NB4 (cell line): ENCODE results near the gene SPON1.

Experiments
- DNase-seq: peaks from one replicate; pipeline ENCODE4 v3.0.0; 2010; ENCODE audit warnings: low read depth
- H3K4me3 ChIP-seq: one replicate; pipeline ENCODE4 v1.5.1; 2011; ENCODE audit warnings: mild to moderate bottlenecking, low read depth, low read length, moderate library complexity
- MYC ChIP-seq: IDR thresholded peaks from 2 replicates; pipeline ENCODE4 v1.6.1; 2011; ENCODE audit warnings: low read depth, low read length
- POLR2A ChIP-seq: IDR thresholded peaks from 2 replicates; pipeline ENCODE4 v1.6.1; 2011; ENCODE audit warnings: mild to moderate bottlenecking; ENCODE audit not compliant: insufficient read length; ENCODE audit errors: extremely low read depth
- TF ChIP-seq, protein P1 (sequence below): IDR thresholded peaks from 2 replicates; pipeline ENCODE4 v1.6.1; 2011; ENCODE audit warnings: low read depth, low read length
- TF ChIP-seq, protein P2 (sequence below): IDR thresholded peaks from one replicate; pipeline ENCODE4 v1.5.1; 2012; ENCODE audit warnings: low read depth, low read length

The SPON1 gene

DNA sequence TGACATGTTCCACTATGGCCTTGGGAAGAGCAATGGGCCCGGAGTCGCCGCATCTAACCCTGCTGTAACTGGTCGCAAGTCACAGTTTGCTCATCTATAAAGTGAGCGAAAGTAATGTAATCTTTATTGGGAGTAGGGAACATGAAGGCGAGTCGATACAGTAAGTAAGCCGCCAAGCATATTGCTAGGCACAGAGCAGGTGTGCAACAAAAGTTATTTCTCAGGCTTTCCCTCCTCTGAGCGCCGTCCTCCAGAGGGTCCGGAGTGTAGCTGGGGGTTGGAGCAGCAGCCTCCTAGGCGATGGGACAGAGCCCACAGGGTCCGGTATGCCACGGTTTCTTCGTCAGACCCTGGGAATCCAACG is 343 bp upstream of the SPON1 start:
- no peak overlapping the region for H3K4me3 ChIP-seq
- TF ChIP-seq, protein P1, sequence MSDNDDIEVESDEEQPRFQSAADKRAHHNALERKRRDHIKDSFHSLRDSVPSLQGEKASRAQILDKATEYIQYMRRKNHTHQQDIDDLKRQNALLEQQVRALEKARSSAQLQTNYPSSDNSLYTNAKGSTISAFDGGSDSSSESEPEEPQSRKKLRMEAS: no peak
- TF ChIP-seq, protein P2, sequence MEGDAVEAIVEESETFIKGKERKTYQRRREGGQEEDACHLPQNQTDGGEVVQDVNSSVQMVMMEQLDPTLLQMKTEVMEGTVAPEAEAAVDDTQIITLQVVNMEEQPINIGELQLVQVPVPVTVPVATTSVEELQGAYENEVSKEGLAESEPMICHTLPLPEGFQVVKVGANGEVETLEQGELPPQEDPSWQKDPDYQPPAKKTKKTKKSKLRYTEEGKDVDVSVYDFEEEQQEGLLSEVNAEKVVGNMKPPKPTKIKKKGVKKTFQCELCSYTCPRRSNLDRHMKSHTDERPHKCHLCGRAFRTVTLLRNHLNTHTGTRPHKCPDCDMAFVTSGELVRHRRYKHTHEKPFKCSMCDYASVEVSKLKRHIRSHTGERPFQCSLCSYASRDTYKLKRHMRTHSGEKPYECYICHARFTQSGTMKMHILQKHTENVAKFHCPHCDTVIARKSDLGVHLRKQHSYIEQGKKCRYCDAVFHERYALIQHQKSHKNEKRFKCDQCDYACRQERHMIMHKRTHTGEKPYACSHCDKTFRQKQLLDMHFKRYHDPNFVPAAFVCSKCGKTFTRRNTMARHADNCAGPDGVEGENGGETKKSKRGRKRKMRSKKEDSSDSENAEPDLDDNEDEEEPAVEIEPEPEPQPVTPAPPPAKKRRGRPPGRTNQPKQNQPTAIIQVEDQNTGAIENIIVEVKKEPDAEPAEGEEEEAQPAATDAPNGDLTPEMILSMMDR: no peak
- TF ChIP-seq POLR2A: no peak
- TF ChIP-seq MYC: no peak
- no peak for DNase-seq

DNA sequence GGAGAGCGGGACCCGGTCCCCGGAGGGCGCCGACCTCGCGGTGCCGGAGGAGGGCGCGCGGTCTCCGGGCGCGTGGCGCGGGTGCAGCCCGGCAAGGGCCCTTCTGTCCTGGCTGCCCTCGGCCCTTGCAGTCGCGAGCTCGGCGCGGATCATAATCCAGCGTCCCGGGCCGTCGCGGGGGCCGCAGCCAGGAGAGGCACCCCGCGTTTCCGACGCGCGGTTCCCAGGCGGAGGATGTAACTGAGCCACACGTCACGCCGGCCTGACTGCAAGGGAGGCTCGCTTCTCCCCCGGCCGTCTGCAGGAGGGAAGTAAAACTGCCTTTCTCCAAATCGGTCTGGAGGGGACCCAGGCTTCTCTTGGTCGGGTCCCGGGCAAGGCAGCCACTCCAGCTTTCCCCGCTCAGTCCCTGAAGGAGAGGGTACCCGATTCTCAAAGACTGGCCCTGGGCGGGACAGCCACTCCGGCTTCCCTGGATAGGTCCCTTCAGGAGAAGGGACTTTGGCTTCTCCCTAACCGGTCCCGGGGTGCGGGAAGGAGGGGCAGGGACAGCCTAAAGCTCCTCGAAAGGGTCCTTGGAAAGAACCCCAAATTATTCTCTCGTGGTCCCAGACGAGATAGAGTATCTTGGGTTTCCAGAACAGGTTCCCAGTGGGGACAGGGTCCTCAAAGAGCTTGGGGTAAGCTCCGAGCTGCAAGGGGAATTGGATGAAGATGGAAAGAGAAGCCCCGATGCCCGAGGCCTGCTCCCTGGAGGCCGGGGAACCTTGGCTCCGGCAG is 836 bp downstream of the SPON1 start:
- no peak overlapping the region for H3K4me3 ChIP-seq
- TF ChIP-seq, protein P1: no peak
- TF ChIP-seq MYC: no peak
- no peak for TF ChIP-seq POLR2A
- TF ChIP-seq, protein P2: no peak
- no peak for DNase-seq

GRCh38 chr11:13963949-13964770 is 1.6 kb downstream of the SPON1 start:
- TF ChIP-seq, protein P1: no peak
- no peak for TF ChIP-seq MYC
- no peak for TF ChIP-seq POLR2A
- TF ChIP-seq, protein P2: no peak
- no peak overlapping the region for H3K4me3 ChIP-seq
- no peak for DNase-seq

DNA sequence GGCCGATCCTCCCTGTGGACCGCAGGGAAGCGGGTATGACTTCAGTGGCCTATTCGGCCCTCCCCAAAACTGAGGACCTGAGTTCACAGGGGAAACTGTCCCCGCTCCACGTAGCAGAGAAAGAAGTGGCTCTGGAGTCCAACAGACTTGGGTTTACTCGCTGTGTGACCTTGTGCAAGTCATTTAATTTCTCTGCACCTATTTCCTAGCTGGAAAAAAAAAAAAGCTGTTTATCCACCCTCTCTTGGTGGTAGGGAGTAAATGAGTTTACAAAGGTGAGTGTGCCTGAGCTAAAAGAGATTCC is 2.2 kb downstream of the SPON1 start:
- no peak for DNase-seq
- TF ChIP-seq POLR2A (no peak), MYC (no peak)
- TF ChIP-seq, protein P1: no peak
- TF ChIP-seq, protein P2: no peak
- H3K4me3 ChIP-seq: no peak overlapping the region

GRCh38 chr11:13965337-13965736 is 2.8 kb downstream of the SPON1 start:
- no peak for DNase-seq
- no peak for TF ChIP-seq POLR2A
- TF ChIP-seq MYC: no peak
- TF ChIP-seq, protein P1: no peak
- TF ChIP-seq, protein P2: no peak
- H3K4me3 ChIP-seq: no peak overlapping the region
